Body of pancreas (tissue), 4 donors: ENCODE measurements around the gene CPM.

ENCODE experiments used
- CTCF ChIP-seq, 7 experiments: fragments of 450-650 bp in 4 of 7; fragments of 200-600 bp in 3 of 7; sonication (generic) in 3 of 7; IDR thresholded peaks; one replicate each; pipeline ENCODE4 v1.5.1; 2016 to 2019; ENCODE audit warnings: antibody characterized with exemption in 7 of 7
- POLR2A ChIP-seq, 3 donors: fragments of 450-650 bp; IDR thresholded peaks; one replicate each; pipeline ENCODE4 v1.6.1; 2016; ENCODE audit warnings: antibody characterized with exemption in 3 of 3, mild to moderate bottlenecking in 2 of 3

GRCh38 chr12:68871921-68872320, 61.0 kb downstream of the CPM start:
- TF ChIP-seq CTCF (IDR thresholded peaks at IDR 0.05), result no peak
- TF ChIP-seq POLR2A (IDR thresholded peaks at IDR 0.05), result no peak
